Hypothalamus (tissue), 51 donors: ENCODE data around the gene HLA-DQB1.
"Not testable (repeated sequence)": the region's sequence is repeated elsewhere in the genome, so short reads cannot be mapped to it uniquely, and the experiment has no call there.

Source experiments
- DNase-seq, 51 donors: peaks; one replicate each; lab custom pipeline; 2025; lab: John Stamatoyannopoulos, UW

Gene HLA-DQB1

GRCh38 chr6:32664354-32664753, 2.1 kb downstream of the HLA-DQB1 start:
- DNase-seq, result no peak

GRCh38 chr6:32662836-32663235, 3.6 kb downstream of the HLA-DQB1 start:
- no peak for DNase-seq

GRCh38 chr6:32662099-32662498, 4.4 kb downstream of the HLA-DQB1 start:
- DNase-seq, result no peak

GRCh38 chr6:32659856-32660595, 6.4 kb downstream of the HLA-DQB1 start:
- no peak for DNase-seq

GRCh38 chr6:32658268-32658897, 8.1 kb downstream of the HLA-DQB1 start:
- no peak for DNase-seq

- not testable (repeated sequence) for DNase-seq
These were observed 8.6 kb downstream of the HLA-DQB1 start for GRCh38 chr6:32657819-32658218.

GRCh38 chr6:32657329-32657728, 9.1 kb downstream of the HLA-DQB1 start:
- DNase-seq, result not testable (repeated sequence)

GRCh38 chr6:32655203-32655710, 11.2 kb downstream of the HLA-DQB1 start:
- DNase-seq, result no peak

GRCh38 chr6:32645047-32645703, 21.3 kb downstream of the HLA-DQB1 start:
- DNase-seq, result no peak

GRCh38 chr6:32643904-32644303, 22.6 kb downstream of the HLA-DQB1 start:
- DNase-seq, result no peak

GRCh38 chr6:32642720-32643106, 23.7 kb downstream of the HLA-DQB1 start:
- no peak for DNase-seq

- DNase-seq, result not testable (repeated sequence)
These were observed 24.4 kb downstream of the HLA-DQB1 start for GRCh38 chr6:32641785-32642719.

GRCh38 chr6:32641122-32641521, 25.3 kb downstream of the HLA-DQB1 start:
- no peak for DNase-seq

- DNase-seq, result no peak
These were observed 26.7 kb downstream of the HLA-DQB1 start for GRCh38 chr6:32639440-32640394.

GRCh38 chr6:32638532-32639219, 27.8 kb downstream of the HLA-DQB1 start:
- no peak for DNase-seq

GRCh38 chr6:32637883-32638282, 28.6 kb downstream of the HLA-DQB1 start:
- DNase-seq, result no peak

GRCh38 chr6:32637219-32637880, 29.1 kb downstream of the HLA-DQB1 start, which contains the start of gene HLA-DQA1:
TSS of gene HLA-DQA1 (plus strand) at chr6:32637406. CDS start at chr6:32637459, 53 bp downstream.
- peak in 6 of 51 donors; percentile 0 to 23 (median 6) for DNase-seq

- DNase-seq, result no peak
These were observed 30.8 kb downstream of the HLA-DQB1 start for GRCh38 chr6:32635526-32636123.
